ENCODE measurements around the gene CAMK1D. TPM values are rescaled to one million over a fixed set of nuclear protein-coding genes. Genes with fewer than 3 reads are reported as not detected.

The CAMK1D gene
- total and polyA plus RNA-seq, 2 of the 8 experiments (the other 6 are each of a cell fraction or from before 2014, with no cell fraction given), result 3.5 to 10.6 TPM

DNA sequence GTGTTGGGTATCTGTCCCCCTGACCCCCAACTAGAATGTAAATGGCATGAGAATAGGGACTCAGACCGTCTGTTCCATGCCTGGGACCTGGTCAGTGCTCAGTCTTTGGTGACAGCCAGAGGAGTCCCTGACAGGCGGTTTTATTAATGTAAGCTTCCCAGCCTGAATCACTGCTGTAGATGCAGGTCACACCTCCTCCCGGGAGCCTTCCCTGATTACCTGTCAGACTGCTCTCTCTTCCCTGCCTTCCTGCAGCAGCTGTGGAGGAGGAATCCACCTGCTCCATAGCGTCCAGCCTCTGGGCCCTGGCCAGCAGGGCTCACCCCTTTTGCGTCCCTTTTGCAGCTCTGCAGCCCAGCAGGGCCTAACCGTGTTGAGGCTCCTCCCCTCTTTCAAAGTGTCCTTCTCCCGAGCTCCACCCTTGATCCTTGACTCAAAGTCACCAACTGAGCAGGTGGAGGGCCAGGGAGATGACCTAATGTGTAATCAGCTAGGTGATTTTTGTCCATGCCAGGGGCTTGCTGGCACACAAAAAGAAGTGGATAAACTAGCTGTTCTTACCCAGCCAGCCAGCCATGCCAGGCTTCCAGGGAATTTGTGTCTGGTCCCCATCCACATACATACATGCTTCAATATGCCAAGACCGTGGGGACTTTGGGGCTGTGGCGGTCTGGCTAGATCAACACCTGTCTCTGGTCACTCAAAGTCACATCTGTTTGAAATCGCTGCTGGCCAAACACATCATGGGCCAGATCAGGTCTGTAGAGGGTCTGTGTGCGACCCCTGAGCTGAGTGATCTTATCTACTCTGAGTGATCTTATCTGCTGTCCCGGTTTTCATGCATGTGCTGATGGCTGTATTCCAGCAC is 457.1 kb downstream of the CAMK1D start (continued):
- TF ChIP-seq YY1 (IDR thresholded peaks at IDR 0.05; ENCODE audit: low read depth, low read length) (no peak), CHD1 (IDR thresholded peaks at IDR 0.05; ENCODE audit: low read depth, low read length) (no peak), CEBPB (IDR thresholded peaks at IDR 0.05; ENCODE audit: low read depth, low read length) (no peak), HDAC2 (IDR thresholded peaks at IDR 0.05; ENCODE audit: borderline replicate concordance in 1 of 2, low read depth in 2 of 2, low read length in 2 of 2) (no peak), POU5F1 (IDR thresholded peaks at IDR 0.05; ENCODE audit: low read depth, low read length) (no peak), SUZ12 (IDR thresholded peaks at IDR 0.05; ENCODE audit: low read length) (no peak), CBX8 (IDR thresholded peaks at IDR 0.05; ENCODE audit: borderline replicate concordance, low read depth, low read length) (no peak), POLR2A (IDR thresholded peaks at IDR 0.05; ENCODE audit: control extremely low read depth in 1 of 2, low read depth in 2 of 2, low read length in 2 of 2) (no peak), JUN (IDR thresholded peaks at IDR 0.05; ENCODE audit: low read depth, low read length) (no peak)
- TF ChIP-seq, protein P1, sequence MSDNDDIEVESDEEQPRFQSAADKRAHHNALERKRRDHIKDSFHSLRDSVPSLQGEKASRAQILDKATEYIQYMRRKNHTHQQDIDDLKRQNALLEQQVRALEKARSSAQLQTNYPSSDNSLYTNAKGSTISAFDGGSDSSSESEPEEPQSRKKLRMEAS (IDR thresholded peaks at IDR 0.05), result no peak

All from H1 (cell line).